Renal cortical epithelial cell (primary cell): ENCODE data around the gene MNAT1. TPM values are rescaled to one million over a fixed set of nuclear protein-coding genes. Genes with fewer than 3 reads are reported as not detected.
"Not testable (repeated sequence)": the region's sequence is repeated elsewhere in the genome, so short reads cannot be mapped to it uniquely, and the experiment has no call there.

Source experiments
- DNase-seq: peaks from one replicate; pipeline ENCODE4 v3.0.0-alpha.2; 2011; ENCODE audit warnings: low read depth
- total RNA-seq: library from RNA; depleted of rRNA; stranded (reverse); fragments of >200 nt; gene quantifications from 2 replicates; pipeline ENCODE4 v1.2.3, GENCODE V29; 2014

The MNAT1 gene
- 60.7 and 116 TPM in 2 replicates for total RNA-seq

GRCh38 chr14:60734465-60735242, at the start of gene MNAT1:
TSS of gene MNAT1 (plus strand) at chr14:60734761. CDS start at chr14:60734863, 102 bp downstream.
- peak; percentile 71 for DNase-seq

GRCh38 chr14:60686865-60687264, 47.7 kb upstream of the MNAT1 start:
- peak; percentile 9 for DNase-seq

GRCh38 chr14:60691383-60692113, 43.0 kb upstream of the MNAT1 start:
- no peak for DNase-seq

GRCh38 chr14:60695327-60695726, 39.2 kb upstream of the MNAT1 start:
- DNase-seq = no peak

GRCh38 chr14:60700598-60700997, 34.0 kb upstream of the MNAT1 start:
- no peak for DNase-seq

- no peak for DNase-seq
Measured at GRCh38 chr14:60705100-60705499, 29.5 kb upstream of the MNAT1 start.

GRCh38 chr14:60707858-60708257, 26.7 kb upstream of the MNAT1 start:
- DNase-seq = no peak

GRCh38 chr14:60710494-60710893, 24.1 kb upstream of the MNAT1 start:
- no peak for DNase-seq

GRCh38 chr14:60713513-60713912, 21.0 kb upstream of the MNAT1 start:
- DNase-seq = no peak

- DNase-seq = no peak
Measured at GRCh38 chr14:60720391-60720790, 14.2 kb upstream of the MNAT1 start.

- DNase-seq = no peak
Measured at GRCh38 chr14:60720962-60721325, 13.6 kb upstream of the MNAT1 start.

GRCh38 chr14:60721326-60722106, 13.0 kb upstream of the MNAT1 start:
- no peak for DNase-seq

GRCh38 chr14:60722107-60722356, 12.5 kb upstream of the MNAT1 start:
- no peak for DNase-seq

GRCh38 chr14:60722357-60723115, 12.0 kb upstream of the MNAT1 start:
- DNase-seq = peak; percentile 43

GRCh38 chr14:60723116-60723906, 11.2 kb upstream of the MNAT1 start:
- DNase-seq = no peak

GRCh38 chr14:60723907-60724618, 10.5 kb upstream of the MNAT1 start, which contains the start of gene SIX4:
TSS of gene SIX4 (minus strand) at chr14:60724351. CDS start at chr14:60724074, 277 bp downstream.
- DNase-seq = peak; percentile 66

GRCh38 chr14:60731291-60731690, 3.3 kb upstream of the MNAT1 start:
- DNase-seq = not testable (repeated sequence)

- no peak for DNase-seq
Measured at GRCh38 chr14:60732840-60733483, 1.6 kb upstream of the MNAT1 start.

GRCh38 chr14:60735416-60735815, 855 bp downstream of the MNAT1 start:
- no peak for DNase-seq

- DNase-seq = peak; percentile 82
Measured at GRCh38 chr14:60736494-60736893, 1.9 kb downstream of the MNAT1 start.
